Trophoblast cell (in vitro differentiated cells and primary cell): ENCODE results near the gene GNAL.

Experiments used
- DNase-seq, 2 donors: peaks; one replicate each; pipeline ENCODE4 v3.0.0-alpha.2; 2016
- H2AFZ ChIP-seq: 2 replicates; pipeline ENCODE4 v1.6.1; 2013; ENCODE audit warnings: low read length, moderate library complexity, mild to moderate bottlenecking; ENCODE audit not compliant: insufficient read depth, poor library complexity
- H2AK5ac ChIP-seq: 2 replicates; pipeline ENCODE4 v1.6.1; 2013; ENCODE audit warnings: mild to moderate bottlenecking, low read length
- H2BK120ac ChIP-seq: 2 replicates; pipeline ENCODE4 v1.6.1; 2013; ENCODE audit warnings: low read length, mild to moderate bottlenecking, moderate library complexity; ENCODE audit not compliant: insufficient read depth, poor library complexity
- H2BK12ac ChIP-seq: 2 replicates; pipeline ENCODE4 v1.6.1; 2013; ENCODE audit warnings: mild to moderate bottlenecking, low read length, moderate library complexity
- H2BK5ac ChIP-seq: 2 replicates; pipeline ENCODE4 v1.6.1; 2013; ENCODE audit warnings: low read length, low read depth, moderate library complexity, mild to moderate bottlenecking; ENCODE audit not compliant: poor library complexity
- H3K14ac ChIP-seq: 2 replicates; pipeline ENCODE4 v1.6.1; 2013; ENCODE audit warnings: mild to moderate bottlenecking, low read length
- H3K18ac ChIP-seq: 2 replicates; pipeline ENCODE4 v1.6.1; 2013; ENCODE audit warnings: mild to moderate bottlenecking, low read length
- H3K23ac ChIP-seq: 2 replicates; pipeline ENCODE4 v1.6.1; 2013; ENCODE audit warnings: low read length
- H3K27ac ChIP-seq: 2 replicates; pipeline ENCODE4 v1.5.1; 2013; ENCODE audit warnings: low read depth, mild to moderate bottlenecking, inconsistent platforms, low read length, moderate library complexity
- H3K27me3 ChIP-seq: 2 replicates; pipeline ENCODE4 v1.6.1; 2013; ENCODE audit warnings: inconsistent platforms, mild to moderate bottlenecking, low read length, moderate library complexity; ENCODE audit not compliant: insufficient read depth
- H3K36me3 ChIP-seq, 2 experiments: 1 replicate in 1 of 2; 2 replicates in 1 of 2; pipeline ENCODE4 v1.6.1; 2013; ENCODE audit warnings: low read length in 2 of 2, mild to moderate bottlenecking in 2 of 2, moderate library complexity in 1 of 2; ENCODE audit not compliant: insufficient read depth in 2 of 2, control insufficient read depth in 1 of 2
- H3K4ac ChIP-seq: 2 replicates; pipeline ENCODE4 v1.6.1; 2013; ENCODE audit warnings: low read depth, mild to moderate bottlenecking, low read length, moderate library complexity
- H3K4me1 ChIP-seq, 2 experiments: 1 replicate in 1 of 2; 2 replicates in 1 of 2; pipeline ENCODE4 v1.6.1; 2013; ENCODE audit warnings: low read length in 2 of 2, mild to moderate bottlenecking in 2 of 2, moderate library complexity in 1 of 2; ENCODE audit not compliant: insufficient read depth in 2 of 2, control insufficient read depth in 1 of 2
- H3K4me2 ChIP-seq: 2 replicates; pipeline ENCODE4 v1.6.1; 2013; ENCODE audit warnings: inconsistent platforms, mild to moderate bottlenecking, low read length, moderate library complexity
- H3K4me3 ChIP-seq: 2 replicates; pipeline ENCODE4 v1.5.1; 2013; ENCODE audit warnings: mild to moderate bottlenecking, low read depth, low read length, inconsistent platforms
- H3K79me1 ChIP-seq: one replicate; pipeline ENCODE4 v1.6.1; 2013; ENCODE audit warnings: low read length
- H3K79me2 ChIP-seq: 2 replicates; pipeline ENCODE4 v1.6.1; 2013; ENCODE audit warnings: low read length, mild to moderate bottlenecking; ENCODE audit not compliant: control insufficient read depth, insufficient read depth, poor library complexity
- H3K9ac ChIP-seq: 2 replicates; pipeline ENCODE4 v1.6.1; 2013; ENCODE audit warnings: mild to moderate bottlenecking, low read length
- H3K9me3 ChIP-seq: 2 replicates; pipeline ENCODE4 v1.6.1; 2013; ENCODE audit warnings: low read depth, mild to moderate bottlenecking, control low read depth, inconsistent platforms, low read length; ENCODE audit not compliant: insufficient read depth
- H4K12ac ChIP-seq: 2 replicates; pipeline ENCODE4 v1.6.1; 2013; ENCODE audit warnings: low read depth, mild to moderate bottlenecking, low read length, moderate library complexity
- H4K8ac ChIP-seq: 2 replicates; pipeline ENCODE4 v1.6.1; 2013; ENCODE audit warnings: low read depth, mild to moderate bottlenecking, low read length, moderate library complexity
- H4K91ac ChIP-seq: one replicate; pipeline ENCODE4 v1.6.1; 2013; ENCODE audit warnings: low read depth, mild to moderate bottlenecking, low read length, moderate library complexity
- WGBS: extraction: QIAGEN DNeasy Blood & Tissue Kit; methylation state at CpG from one replicate; pipeline ENCODE4 v1.1.7; 2013; ENCODE audit warnings: missing lambda C conversion rate; ENCODE audit not compliant: insufficient read length, insufficient coverage; ENCODE audit errors: extremely low coverage; 5-methylcytosine and 5-hydroxymethylcytosine counted together

The GNAL gene

DNA sequence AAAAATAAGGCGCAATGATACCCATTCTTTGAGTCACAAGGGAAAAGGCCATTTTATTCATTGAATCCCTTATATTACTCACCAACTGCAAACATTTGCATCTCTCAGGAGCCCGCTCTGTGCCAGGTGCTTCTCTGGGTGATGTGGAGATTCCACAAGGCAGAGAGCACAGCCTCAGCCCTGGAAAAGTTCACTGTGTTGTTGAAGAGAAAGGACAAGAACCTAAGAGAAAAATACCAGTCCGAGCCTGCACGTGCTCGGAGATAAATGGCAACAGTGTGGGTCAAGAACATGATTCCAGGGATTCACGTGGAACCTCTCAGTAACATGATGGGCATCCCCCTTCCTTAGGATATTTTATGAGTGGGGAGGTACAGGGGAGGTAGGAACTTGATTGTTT is 11.8 kb downstream of the GNAL start:
- H3K4me3 ChIP-seq = no peak overlapping the region

DNA sequence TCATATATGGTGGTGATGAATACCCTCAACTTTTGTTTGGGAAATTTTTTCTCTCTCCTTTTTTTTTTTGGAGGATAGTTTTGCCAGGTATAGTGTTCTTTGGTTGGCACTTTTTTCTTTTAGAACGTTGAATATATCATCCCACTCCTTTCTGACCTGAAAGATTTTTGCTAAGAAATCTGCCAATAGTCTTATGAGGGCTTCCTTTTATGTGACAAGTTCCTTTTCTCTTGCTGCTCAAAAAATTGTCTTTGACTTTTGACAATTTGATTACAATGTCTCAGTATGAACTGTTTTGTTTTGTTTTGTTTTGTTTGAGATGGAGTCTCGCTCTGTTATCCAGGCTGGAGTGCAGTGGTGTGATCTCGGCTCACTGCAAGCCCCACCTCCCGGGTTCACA is 21.5 kb downstream of the GNAL start:
- Histone ChIP-seq H2BK5ac (no peak overlapping the region), H3K9ac (no peak overlapping the region), H2BK12ac (no peak overlapping the region), H3K9me3 (no peaks in the 10 kb centered on the region), H2BK120ac (no peak overlapping the region), H3K79me2 (no peaks in the 10 kb centered on the region), H3K36me3 (no peaks in the 10 kb centered on the region), H3K4me3 (no peak overlapping the region), H2AFZ (no peak overlapping the region), H3K4me1 (no peaks in the 10 kb centered on the region), H4K8ac (no peak overlapping the region), H4K91ac (no peak overlapping the region), H3K14ac (no peak overlapping the region), H4K12ac (no peak overlapping the region), H2AK5ac (no peak overlapping the region), H3K4me2 (no peak overlapping the region), H3K18ac (no peak overlapping the region), H3K23ac (no peak overlapping the region), H3K79me1 (no peaks in the 10 kb centered on the region), H3K27me3 (no peaks in the 10 kb centered on the region), H3K27ac (no peak overlapping the region), H3K4ac (no peak overlapping the region)
- no CpG with 5 or more reads among the region's 4 CpGs for WGBS
- no peak for DNase-seq

More for the DNA sequence above, 11.8 kb downstream of the GNAL start:
- Histone ChIP-seq H3K27ac (no peak overlapping the region), H3K4me2 (no peak overlapping the region), H3K4me1 (no peaks in the 10 kb centered on the region), H3K9me3 (no peaks in the 10 kb centered on the region), H4K8ac (no peak overlapping the region), H4K91ac (no peak overlapping the region), H2BK5ac (no peak overlapping the region), H3K18ac (no peak overlapping the region), H4K12ac (no peak overlapping the region), H2AK5ac (no peak overlapping the region), H3K9ac (no peak overlapping the region), H3K79me2 (no peaks in the 10 kb centered on the region), H2BK120ac (no peak overlapping the region), H3K79me1 (no peaks in the 10 kb centered on the region), H3K4ac (no peak overlapping the region), H2BK12ac (no peak overlapping the region), H3K23ac (no peak overlapping the region), H3K14ac (no peak overlapping the region), H3K27me3 (no peaks in the 10 kb centered on the region), H2AFZ (no peak overlapping the region), H3K36me3 (no peaks in the 10 kb centered on the region)
- DNase-seq = no peak
- WGBS = no CpG with 5 or more reads among the region's 6 CpGs

DNA sequence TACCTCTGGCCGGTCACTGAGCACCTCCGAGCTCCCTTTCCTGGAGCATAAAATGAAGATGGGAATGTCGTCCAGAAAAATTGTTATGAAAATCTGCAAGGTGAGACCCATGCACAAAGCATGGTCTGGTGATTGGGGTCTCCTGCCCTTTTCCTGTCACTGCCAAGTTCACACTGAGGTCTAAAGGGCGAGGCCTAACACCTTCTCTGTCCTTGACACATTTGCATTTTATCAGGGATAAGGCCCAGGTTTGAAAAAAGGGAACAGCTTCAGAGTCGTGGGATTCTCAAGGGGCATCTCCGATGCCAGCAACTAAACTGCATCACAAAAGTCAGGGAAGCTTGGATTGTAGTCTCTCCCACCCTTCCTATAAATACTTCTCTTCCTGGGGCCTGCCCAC is 24.7 kb downstream of the GNAL start:
- no CpG with 5 or more reads among the region's 6 CpGs for WGBS
- no peak overlapping the region for H3K23ac ChIP-seq
- no peak overlapping the region for H2BK5ac ChIP-seq
- H2BK12ac ChIP-seq = no peak overlapping the region
- H3K4me1 ChIP-seq = no peaks in the 10 kb centered on the region
- H3K9me3 ChIP-seq = no peaks in the 10 kb centered on the region
- no peak overlapping the region for H3K27ac ChIP-seq
- H3K4me3 ChIP-seq = no peak overlapping the region
- H3K36me3 ChIP-seq = no peaks in the 10 kb centered on the region
- no peaks in the 10 kb centered on the region for H3K79me2 ChIP-seq
- no peak overlapping the region for H4K8ac ChIP-seq
- H2AK5ac ChIP-seq = no peak overlapping the region
- no peak overlapping the region for H2BK120ac ChIP-seq
- H3K27me3 ChIP-seq = no peaks in the 10 kb centered on the region
- H3K14ac ChIP-seq = no peak overlapping the region
- H2AFZ ChIP-seq = no peak overlapping the region
- H3K4me2 ChIP-seq = no peak overlapping the region
- H4K91ac ChIP-seq = no peak overlapping the region
- H3K4ac ChIP-seq = no peak overlapping the region
- no peak for DNase-seq
- no peaks in the 10 kb centered on the region for H3K79me1 ChIP-seq
- no peak overlapping the region for H3K18ac ChIP-seq
- H4K12ac ChIP-seq = no peak overlapping the region
- H3K9ac ChIP-seq = no peak overlapping the region

DNA sequence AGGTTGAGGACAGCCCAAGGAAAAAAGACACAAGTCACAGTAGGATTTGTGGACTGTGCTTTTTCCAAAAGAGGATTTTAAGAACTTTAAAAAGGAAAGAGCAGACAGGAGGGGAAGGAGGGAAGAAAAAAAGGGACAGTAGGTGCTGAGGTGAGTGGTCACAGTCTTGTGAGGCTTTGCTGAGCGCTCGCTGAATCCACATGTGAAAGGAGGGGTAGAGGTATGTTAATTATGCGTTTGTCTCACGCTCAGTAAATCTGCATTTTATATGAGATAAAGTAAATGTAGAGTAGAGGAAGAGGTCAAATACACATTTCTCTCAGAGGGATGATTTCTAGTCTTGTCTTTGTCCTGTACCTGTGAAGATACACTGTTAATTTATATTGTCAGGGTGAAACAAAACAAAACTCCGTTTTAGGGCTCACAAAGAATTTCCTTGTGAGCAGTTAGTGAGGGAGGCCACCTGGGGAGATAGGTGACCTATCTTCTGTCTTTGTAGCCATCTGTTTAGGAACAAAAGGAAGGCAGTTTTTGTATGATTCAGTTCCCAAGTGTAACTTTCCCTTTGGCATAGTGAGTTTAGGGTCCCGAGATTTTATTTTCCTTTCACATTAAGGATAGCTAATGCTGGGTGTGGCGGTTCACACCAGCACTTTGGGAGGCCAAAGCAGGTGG is 25.3 kb downstream of the GNAL start:
- Histone ChIP-seq H3K18ac (no peak overlapping the region), H3K79me2 (no peaks in the 10 kb centered on the region), H3K4me1 (no peaks in the 10 kb centered on the region), H4K8ac (no peak overlapping the region), H2BK12ac (no peak overlapping the region), H3K4ac (no peak overlapping the region), H2AFZ (no peak overlapping the region), H3K23ac (no peak overlapping the region), H3K9me3 (no peaks in the 10 kb centered on the region), H3K4me2 (no peak overlapping the region), H3K14ac (no peak overlapping the region), H3K36me3 (no peaks in the 10 kb centered on the region), H3K4me3 (no peak overlapping the region), H2BK120ac (no peak overlapping the region), H2BK5ac (no peak overlapping the region), H4K91ac (no peak overlapping the region), H4K12ac (no peak overlapping the region), H3K9ac (no peak overlapping the region), H3K27ac (no peak overlapping the region), H2AK5ac (no peak overlapping the region), H3K79me1 (no peaks in the 10 kb centered on the region), H3K27me3 (no peaks in the 10 kb centered on the region)
- no CpG with 5 or more reads among the region's 7 CpGs for WGBS
- DNase-seq = no peak
